Brain microvascular endothelial cell (primary cell): Measurements from ENCODE around the gene CPOX.

ENCODE experiments used
- DNase-seq: peaks from one replicate; pipeline ENCODE4 v3.0.0-alpha.2; 2020
- H3K27ac ChIP-seq: fragments of 250-450 bp; sonication (Bioruptor Pico); 2 replicates; pipeline ENCODE4 v1.5.1; 2020; ENCODE audit warnings: mild to moderate bottlenecking, moderate library complexity
- H3K27me3 ChIP-seq: fragments of 250-450 bp; sonication (Bioruptor Pico); replicated peaks from 2 replicates; pipeline ENCODE4 v1.5.1; 2020; ENCODE audit warnings: mild to moderate bottlenecking
- H3K36me3 ChIP-seq: fragments of 250-450 bp; sonication (Bioruptor Pico); replicated peaks from 2 replicates; pipeline ENCODE4 v1.5.1; 2020; ENCODE audit warnings: mild to moderate bottlenecking
- H3K4me3 ChIP-seq: 2 replicates; pipeline ENCODE4 v1.5.1; 2011; ENCODE audit warnings: low read depth, mild to moderate bottlenecking, control low read depth, low read length, moderate library complexity
- in situ Hi-C: cut with HindIII; loops from 2 replicates; pipeline ENCODE4 v1.10.0; 2017; ENCODE audit warnings: low sequenced_read_pairs, low pct_ligation_motif_present
- TF ChIP-seq, protein P1 (sequence below): IDR thresholded peaks from 2 replicates; pipeline ENCODE4 v1.5.1; 2011; ENCODE audit warnings: low read depth, mild to moderate bottlenecking, moderate library complexity, low read length, control low read depth, inconsistent platforms; ENCODE audit errors: missing control alignments

CPOX gene

DNA sequence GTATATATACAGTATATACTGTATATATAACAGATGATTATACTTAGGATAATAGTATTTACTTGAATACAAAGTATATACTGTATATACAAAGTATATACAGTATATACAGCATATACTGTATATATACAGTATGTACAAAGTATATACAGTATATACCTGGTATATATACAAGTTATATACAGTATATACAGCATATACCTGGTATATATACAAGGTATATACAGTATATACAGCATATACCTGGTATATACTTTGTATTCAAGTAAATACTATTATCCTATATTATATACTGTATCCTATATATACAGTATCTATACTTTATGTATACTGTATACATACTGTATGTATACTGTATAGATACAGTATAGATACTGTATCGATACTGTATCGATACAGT is 14.6 kb upstream of the CPOX start:
- Histone ChIP-seq H3K27ac (no peak overlapping the region), H3K36me3 (no peaks in the 10 kb centered on the region), H3K4me3 (no peak overlapping the region), H3K27me3 (no peaks in the 10 kb centered on the region)
- in situ Hi-C loops = loop anchor here (25.0 kb wide), 2 partner anchors 179 to 404 kb away; no protein-coding TSS in a partner anchor
- no peak for DNase-seq
- TF ChIP-seq, protein P1, sequence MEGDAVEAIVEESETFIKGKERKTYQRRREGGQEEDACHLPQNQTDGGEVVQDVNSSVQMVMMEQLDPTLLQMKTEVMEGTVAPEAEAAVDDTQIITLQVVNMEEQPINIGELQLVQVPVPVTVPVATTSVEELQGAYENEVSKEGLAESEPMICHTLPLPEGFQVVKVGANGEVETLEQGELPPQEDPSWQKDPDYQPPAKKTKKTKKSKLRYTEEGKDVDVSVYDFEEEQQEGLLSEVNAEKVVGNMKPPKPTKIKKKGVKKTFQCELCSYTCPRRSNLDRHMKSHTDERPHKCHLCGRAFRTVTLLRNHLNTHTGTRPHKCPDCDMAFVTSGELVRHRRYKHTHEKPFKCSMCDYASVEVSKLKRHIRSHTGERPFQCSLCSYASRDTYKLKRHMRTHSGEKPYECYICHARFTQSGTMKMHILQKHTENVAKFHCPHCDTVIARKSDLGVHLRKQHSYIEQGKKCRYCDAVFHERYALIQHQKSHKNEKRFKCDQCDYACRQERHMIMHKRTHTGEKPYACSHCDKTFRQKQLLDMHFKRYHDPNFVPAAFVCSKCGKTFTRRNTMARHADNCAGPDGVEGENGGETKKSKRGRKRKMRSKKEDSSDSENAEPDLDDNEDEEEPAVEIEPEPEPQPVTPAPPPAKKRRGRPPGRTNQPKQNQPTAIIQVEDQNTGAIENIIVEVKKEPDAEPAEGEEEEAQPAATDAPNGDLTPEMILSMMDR = no peak

DNA sequence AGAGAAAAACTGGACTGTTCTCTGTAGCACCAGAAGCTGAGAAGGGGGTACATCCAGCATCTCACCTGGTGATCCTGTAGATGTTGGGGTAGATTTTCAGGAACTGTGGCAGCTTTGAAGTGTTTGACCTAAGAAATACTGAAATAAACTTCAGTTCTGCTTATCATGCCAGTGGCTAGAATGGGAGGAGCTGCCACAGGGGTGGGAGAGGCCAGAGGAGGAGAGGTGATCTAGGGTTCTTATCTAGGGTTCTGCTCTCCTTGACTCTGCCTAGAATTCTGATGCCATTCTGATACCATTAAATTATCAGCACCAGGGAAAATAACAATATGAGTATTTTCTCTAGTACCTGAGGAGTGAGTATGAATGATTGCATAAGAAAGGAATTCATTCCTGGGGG is 10.2 kb upstream of the CPOX start:
- Histone ChIP-seq H3K4me3 (no peak overlapping the region), H3K27ac (no peak overlapping the region), H3K36me3 (no peaks in the 10 kb centered on the region), H3K27me3 (no peaks in the 10 kb centered on the region)
- TF ChIP-seq, protein P1 = no peak
- no peak for DNase-seq
- in situ Hi-C loops = loop anchor here (25.0 kb wide), 2 partner anchors 184 to 409 kb away; no protein-coding TSS in a partner anchor

DNA sequence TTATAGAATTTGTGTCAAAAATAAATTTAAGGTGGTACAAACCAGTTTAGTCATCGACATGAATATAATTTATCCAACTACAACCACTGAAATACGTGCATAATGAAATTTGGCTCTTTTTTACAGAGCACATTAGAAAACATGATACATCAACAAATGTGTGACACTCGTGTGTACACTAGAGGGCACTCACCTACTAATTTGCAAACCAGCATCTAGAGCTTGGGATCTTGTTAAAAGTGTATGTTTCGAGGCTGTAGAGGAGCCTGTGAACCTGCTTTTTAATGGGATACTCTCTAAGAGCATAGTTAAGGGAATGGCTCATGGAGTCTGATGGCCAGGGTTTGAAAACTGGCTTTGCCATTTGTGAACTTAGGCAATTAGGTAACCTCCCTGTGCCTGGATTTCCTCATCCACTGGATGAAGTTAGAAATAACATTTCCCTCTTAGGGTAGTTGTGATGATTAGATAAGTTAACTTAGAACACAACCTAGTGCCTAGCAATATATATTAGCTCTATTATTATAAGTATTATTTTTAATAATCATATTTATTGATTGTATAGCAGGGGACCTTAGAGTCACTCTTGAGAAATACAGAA is 8.8 kb upstream of the CPOX start:
- H3K27me3 ChIP-seq = no peaks in the 10 kb centered on the region
- no peaks in the 10 kb centered on the region for H3K36me3 ChIP-seq
- TF ChIP-seq, protein P1 = peak; percentile 68
- DNase-seq = peak; percentile 72
- in situ Hi-C loops = loop anchor here (25.0 kb wide), 2 partner anchors 185 to 410 kb away; no protein-coding TSS in a partner anchor
- no peak overlapping the region for H3K4me3 ChIP-seq
- H3K27ac ChIP-seq = no peak overlapping the region

DNA sequence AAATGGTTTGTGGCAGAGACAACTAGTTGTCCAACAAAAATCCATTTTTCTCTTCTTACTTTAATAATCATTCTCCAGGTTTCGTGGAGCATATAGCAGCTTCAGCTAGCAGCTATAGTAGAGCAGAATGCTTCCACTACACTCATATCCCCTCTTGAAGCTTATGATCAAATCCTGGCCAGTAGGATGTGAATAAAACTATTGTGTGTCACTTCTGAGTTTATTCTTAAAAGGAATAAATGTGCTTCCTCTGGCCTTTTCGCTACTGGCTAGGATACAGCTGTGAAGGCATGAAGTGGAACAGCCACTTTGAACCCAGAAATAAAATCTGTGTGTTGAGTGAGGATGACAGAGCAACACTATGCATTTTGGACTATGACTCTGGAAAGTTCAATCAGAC is 7.8 kb upstream of the CPOX start:
- no peak overlapping the region for H3K27ac ChIP-seq
- no peaks in the 10 kb centered on the region for H3K36me3 ChIP-seq
- H3K4me3 ChIP-seq = no peak overlapping the region
- H3K27me3 ChIP-seq = no peaks in the 10 kb centered on the region
- in situ Hi-C loops = loop anchor here (25.0 kb wide), 2 partner anchors 186 to 411 kb away; no protein-coding TSS in a partner anchor
- DNase-seq = no peak
- TF ChIP-seq, protein P1 = no peak

DNA sequence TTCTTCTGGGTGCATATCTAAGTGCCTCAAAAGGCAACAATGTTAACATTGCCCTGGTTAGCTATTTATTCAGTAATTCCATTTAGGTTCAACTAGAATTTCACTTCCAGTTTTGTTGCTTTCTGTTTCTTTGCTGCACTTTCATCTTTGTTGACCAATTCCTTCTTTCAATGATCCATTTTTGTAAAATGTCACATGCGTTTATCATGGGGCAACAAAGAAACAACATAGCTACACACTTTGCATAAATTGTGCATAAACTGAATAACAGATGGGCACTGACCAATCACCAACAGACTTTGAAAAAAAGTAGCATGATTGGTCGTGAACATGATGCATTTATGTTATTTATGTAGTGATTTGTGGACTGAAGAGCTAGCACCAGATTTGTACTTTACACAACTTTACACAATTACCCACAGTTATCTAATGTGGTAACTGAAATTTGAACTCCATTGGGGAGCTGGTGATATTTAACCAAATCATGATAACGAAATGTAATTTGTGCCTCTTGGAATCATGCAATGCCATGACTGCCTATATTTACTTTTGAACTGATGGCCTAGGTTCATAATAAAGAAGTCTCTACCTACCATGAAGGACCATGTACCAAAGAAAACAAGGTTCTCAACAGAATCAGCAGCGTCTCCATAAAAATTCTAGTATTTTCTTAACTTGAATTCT is 7.1 kb upstream of the CPOX start:
- DNase-seq = no peak
- in situ Hi-C loops = loop anchor here (25.0 kb wide), 2 partner anchors 187 to 412 kb away; no protein-coding TSS in a partner anchor
- H3K27ac ChIP-seq = no peak overlapping the region

More for the DNA sequence above, 7.1 kb upstream of the CPOX start:
- Histone ChIP-seq H3K4me3 (no peak overlapping the region), H3K27me3 (no peaks in the 10 kb centered on the region), H3K36me3 (no peaks in the 10 kb centered on the region)
- TF ChIP-seq, protein P1 = no peak
